HEK293 (cell line): Measurements from ENCODE around the gene CEBPE.

Source experiments
- IKZF3 ChIP-seq: fragments of 450-650 bp; IDR thresholded peaks from 2 replicates; pipeline ENCODE4 v1.5.0; 2018; ENCODE audit warnings: missing biosample characterization, mild to moderate bottlenecking, missing genetic modification characterization, moderate library complexity
- KLF8 ChIP-seq: fragments of 450-650 bp; formaldehyde crosslinking; IDR thresholded peaks from 2 replicates; pipeline ENCODE4 v1.5.1; 2016; ENCODE audit warnings: missing biosample characterization, missing genetic modification characterization
- OVOL3 ChIP-seq: fragments of 450-650 bp; formaldehyde crosslinking; IDR thresholded peaks from 2 replicates; pipeline ENCODE4 v1.5.1; 2016; ENCODE audit warnings: missing biosample characterization, missing genetic modification characterization
- SETDB1 ChIP-seq: IDR thresholded peaks from one replicate; pipeline ENCODE4 v1.6.1; 2017; ENCODE audit warnings: mild to moderate bottlenecking, low read length, moderate library complexity, mixed read lengths; ENCODE audit not compliant: insufficient read length
- SP7 ChIP-seq: fragments of 450-650 bp; formaldehyde crosslinking; IDR thresholded peaks from 2 replicates; pipeline ENCODE4 v1.5.1; 2016; ENCODE audit warnings: missing biosample characterization, missing genetic modification characterization
- ZBTB48 ChIP-seq: fragments of 450-650 bp; formaldehyde crosslinking; IDR thresholded peaks from 2 replicates; pipeline ENCODE4 v1.5.1; 2016; ENCODE audit warnings: missing biosample characterization, missing genetic modification characterization
- ZFP69B ChIP-seq: fragments of 450-650 bp; formaldehyde crosslinking; IDR thresholded peaks from 2 replicates; pipeline ENCODE4 v1.5.1; 2016; ENCODE audit warnings: missing biosample characterization, missing genetic modification characterization
- ZIC2 ChIP-seq: fragments of 450-650 bp; formaldehyde crosslinking; IDR thresholded peaks from 2 replicates; pipeline ENCODE4 v1.5.1; 2016; ENCODE audit warnings: missing biosample characterization, missing genetic modification characterization
- ZNF221 ChIP-seq: fragments of 450-650 bp; formaldehyde crosslinking; IDR thresholded peaks from 2 replicates; pipeline ENCODE4 v1.5.1; 2017; ENCODE audit warnings: missing biosample characterization, missing genetic modification characterization, borderline replicate concordance
- ZNF223 ChIP-seq: fragments of 450-650 bp; formaldehyde crosslinking; IDR thresholded peaks from 2 replicates; pipeline ENCODE4 v1.5.1; 2016; ENCODE audit warnings: missing biosample characterization, missing genetic modification characterization
- ZNF426 ChIP-seq: fragments of 450-650 bp; formaldehyde crosslinking; IDR thresholded peaks from 2 replicates; pipeline ENCODE4 v1.5.1; 2017; ENCODE audit warnings: missing biosample characterization, missing genetic modification characterization, mild to moderate bottlenecking, inconsistent platforms, moderate library complexity
- ZNF514 ChIP-seq: fragments of 450-650 bp; formaldehyde crosslinking; IDR thresholded peaks from 2 replicates; pipeline ENCODE4 v1.5.1; 2016; ENCODE audit warnings: missing biosample characterization, missing genetic modification characterization
- ZNF571 ChIP-seq: fragments of 450-650 bp; formaldehyde crosslinking; IDR thresholded peaks from 2 replicates; pipeline ENCODE4 v1.5.0; 2017; ENCODE audit warnings: missing biosample characterization, missing genetic modification characterization
- ZNF610 ChIP-seq: fragments of 450-650 bp; formaldehyde crosslinking; IDR thresholded peaks from 2 replicates; pipeline ENCODE4 v1.5.1; 2016; ENCODE audit warnings: missing biosample characterization, missing genetic modification characterization, borderline replicate concordance
- ZNF629 ChIP-seq: fragments of 450-650 bp; formaldehyde crosslinking; IDR thresholded peaks from 2 replicates; pipeline ENCODE4 v1.5.1; 2017; ENCODE audit warnings: missing biosample characterization, missing genetic modification characterization
- ZNF654 ChIP-seq: fragments of 450-650 bp; formaldehyde crosslinking; IDR thresholded peaks from 2 replicates; pipeline ENCODE4 v1.5.1; 2016; ENCODE audit warnings: low read depth, missing biosample characterization, missing genetic modification characterization
- ZNF660 ChIP-seq: fragments of 450-650 bp; IDR thresholded peaks from 2 replicates; pipeline ENCODE4 v1.5.1; 2018; ENCODE audit warnings: missing biosample characterization, mild to moderate bottlenecking, missing genetic modification characterization
- ZNF707 ChIP-seq: fragments of 450-650 bp; formaldehyde crosslinking; IDR thresholded peaks from 2 replicates; pipeline ENCODE4 v1.5.1; 2016; ENCODE audit warnings: missing biosample characterization, missing genetic modification characterization
- ZNF777 ChIP-seq: fragments of 450-650 bp; formaldehyde crosslinking; IDR thresholded peaks from 2 replicates; pipeline ENCODE4 v1.5.1; 2017; ENCODE audit warnings: missing biosample characterization, missing genetic modification characterization, borderline replicate concordance
- ZNF843 ChIP-seq: fragments of 450-650 bp; formaldehyde crosslinking; IDR thresholded peaks from 2 replicates; pipeline ENCODE4 v1.5.1; 2016; ENCODE audit warnings: missing biosample characterization, missing genetic modification characterization
- TF ChIP-seq, protein P1 (sequence below): fragments of 450-650 bp; formaldehyde crosslinking; IDR thresholded peaks from 2 replicates; pipeline ENCODE4 v1.5.1; 2016; ENCODE audit warnings: missing biosample characterization, missing genetic modification characterization
- TF ChIP-seq, protein P2 (sequence below): fragments of 450-650 bp; formaldehyde crosslinking; IDR thresholded peaks from 2 replicates; pipeline ENCODE4 v1.5.1; 2016; ENCODE audit warnings: missing biosample characterization, missing genetic modification characterization
- TF ChIP-seq, protein P3 (sequence below): fragments of 450-650 bp; formaldehyde crosslinking; IDR thresholded peaks from 2 replicates; pipeline ENCODE4 v1.5.1; 2016; ENCODE audit warnings: missing biosample characterization, missing genetic modification characterization, borderline replicate concordance
- TF ChIP-seq, protein P4 (sequence below): fragments of 450-650 bp; formaldehyde crosslinking; conservative IDR thresholded peaks from 2 replicates; pipeline ENCODE4 v1.5.1; 2016; ENCODE audit warnings: low read depth, missing biosample characterization, missing genetic modification characterization
- TF ChIP-seq, protein P5 (sequence below): fragments of 450-650 bp; formaldehyde crosslinking; IDR thresholded peaks from 2 replicates; pipeline ENCODE4 v1.5.1; 2016; ENCODE audit warnings: missing biosample characterization, missing genetic modification characterization

CEBPE gene

DNA sequence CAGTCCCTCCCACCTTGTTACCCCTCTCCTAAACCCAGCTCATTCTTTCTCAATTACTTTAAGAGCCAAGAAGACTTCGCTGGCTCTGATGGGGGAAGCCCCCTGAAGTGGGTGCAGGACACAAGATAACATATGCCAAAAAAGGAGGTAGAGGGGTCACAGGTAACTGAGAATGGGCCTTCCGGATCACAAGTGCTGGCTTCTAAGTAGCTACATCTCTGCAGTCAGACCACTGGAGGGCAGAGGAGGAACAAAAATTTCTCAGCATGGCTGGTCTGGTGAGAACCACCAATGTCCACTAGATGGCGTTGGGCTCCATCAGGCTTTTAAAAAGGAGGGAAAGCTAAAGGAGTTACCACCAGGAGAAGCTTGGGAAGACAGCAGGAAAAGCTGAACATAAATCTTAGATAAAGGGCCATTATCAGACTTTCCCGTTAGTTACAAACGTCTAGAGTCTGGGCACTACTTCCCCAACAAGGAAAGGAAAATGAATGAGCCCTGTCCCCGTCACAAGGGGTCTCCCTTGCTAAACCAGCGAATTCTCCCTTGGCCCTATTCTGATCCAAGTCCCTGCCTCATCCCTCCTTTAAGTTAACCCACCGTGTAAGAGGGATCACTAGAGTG, 50.2 kb downstream of the CEBPE start (continued):
- TF ChIP-seq SETDB1: no peak
- TF ChIP-seq ZNF707 (tag by site-specific recombination): no peak
- peak; percentile 100 for TF ChIP-seq IKZF3 (tag by site-specific recombination)
- TF ChIP-seq OVOL3 (tag by site-specific recombination): no peak
- 0 out of 2 replicates have a peak, but pooled peaks have one; percentile 37 for TF ChIP-seq SP7 (tag by site-specific recombination)
- no peak for TF ChIP-seq ZNF221 (tag by site-specific recombination)
- 0 out of 2 replicates have a peak, but pooled peaks have one; percentile 33 for TF ChIP-seq ZFP69B (tag by site-specific recombination)
- TF ChIP-seq, protein P1, sequence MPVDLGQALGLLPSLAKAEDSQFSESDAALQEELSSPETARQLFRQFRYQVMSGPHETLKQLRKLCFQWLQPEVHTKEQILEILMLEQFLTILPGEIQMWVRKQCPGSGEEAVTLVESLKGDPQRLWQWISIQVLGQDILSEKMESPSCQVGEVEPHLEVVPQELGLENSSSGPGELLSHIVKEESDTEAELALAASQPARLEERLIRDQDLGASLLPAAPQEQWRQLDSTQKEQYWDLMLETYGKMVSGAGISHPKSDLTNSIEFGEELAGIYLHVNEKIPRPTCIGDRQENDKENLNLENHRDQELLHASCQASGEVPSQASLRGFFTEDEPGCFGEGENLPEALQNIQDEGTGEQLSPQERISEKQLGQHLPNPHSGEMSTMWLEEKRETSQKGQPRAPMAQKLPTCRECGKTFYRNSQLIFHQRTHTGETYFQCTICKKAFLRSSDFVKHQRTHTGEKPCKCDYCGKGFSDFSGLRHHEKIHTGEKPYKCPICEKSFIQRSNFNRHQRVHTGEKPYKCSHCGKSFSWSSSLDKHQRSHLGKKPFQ (tag by site-specific recombination): no peak
- TF ChIP-seq ZNF660 (tag by site-specific recombination): peak; percentile 39; the same call in 1 of the 2 replicates
- TF ChIP-seq, protein P2, sequence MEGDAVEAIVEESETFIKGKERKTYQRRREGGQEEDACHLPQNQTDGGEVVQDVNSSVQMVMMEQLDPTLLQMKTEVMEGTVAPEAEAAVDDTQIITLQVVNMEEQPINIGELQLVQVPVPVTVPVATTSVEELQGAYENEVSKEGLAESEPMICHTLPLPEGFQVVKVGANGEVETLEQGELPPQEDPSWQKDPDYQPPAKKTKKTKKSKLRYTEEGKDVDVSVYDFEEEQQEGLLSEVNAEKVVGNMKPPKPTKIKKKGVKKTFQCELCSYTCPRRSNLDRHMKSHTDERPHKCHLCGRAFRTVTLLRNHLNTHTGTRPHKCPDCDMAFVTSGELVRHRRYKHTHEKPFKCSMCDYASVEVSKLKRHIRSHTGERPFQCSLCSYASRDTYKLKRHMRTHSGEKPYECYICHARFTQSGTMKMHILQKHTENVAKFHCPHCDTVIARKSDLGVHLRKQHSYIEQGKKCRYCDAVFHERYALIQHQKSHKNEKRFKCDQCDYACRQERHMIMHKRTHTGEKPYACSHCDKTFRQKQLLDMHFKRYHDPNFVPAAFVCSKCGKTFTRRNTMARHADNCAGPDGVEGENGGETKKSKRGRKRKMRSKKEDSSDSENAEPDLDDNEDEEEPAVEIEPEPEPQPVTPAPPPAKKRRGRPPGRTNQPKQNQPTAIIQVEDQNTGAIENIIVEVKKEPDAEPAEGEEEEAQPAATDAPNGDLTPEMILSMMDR: peak; percentile 95
- TF ChIP-seq ZNF654: peak; percentile 86
- no peak for TF ChIP-seq ZNF223 (tag by site-specific recombination)
- TF ChIP-seq, protein P3, sequence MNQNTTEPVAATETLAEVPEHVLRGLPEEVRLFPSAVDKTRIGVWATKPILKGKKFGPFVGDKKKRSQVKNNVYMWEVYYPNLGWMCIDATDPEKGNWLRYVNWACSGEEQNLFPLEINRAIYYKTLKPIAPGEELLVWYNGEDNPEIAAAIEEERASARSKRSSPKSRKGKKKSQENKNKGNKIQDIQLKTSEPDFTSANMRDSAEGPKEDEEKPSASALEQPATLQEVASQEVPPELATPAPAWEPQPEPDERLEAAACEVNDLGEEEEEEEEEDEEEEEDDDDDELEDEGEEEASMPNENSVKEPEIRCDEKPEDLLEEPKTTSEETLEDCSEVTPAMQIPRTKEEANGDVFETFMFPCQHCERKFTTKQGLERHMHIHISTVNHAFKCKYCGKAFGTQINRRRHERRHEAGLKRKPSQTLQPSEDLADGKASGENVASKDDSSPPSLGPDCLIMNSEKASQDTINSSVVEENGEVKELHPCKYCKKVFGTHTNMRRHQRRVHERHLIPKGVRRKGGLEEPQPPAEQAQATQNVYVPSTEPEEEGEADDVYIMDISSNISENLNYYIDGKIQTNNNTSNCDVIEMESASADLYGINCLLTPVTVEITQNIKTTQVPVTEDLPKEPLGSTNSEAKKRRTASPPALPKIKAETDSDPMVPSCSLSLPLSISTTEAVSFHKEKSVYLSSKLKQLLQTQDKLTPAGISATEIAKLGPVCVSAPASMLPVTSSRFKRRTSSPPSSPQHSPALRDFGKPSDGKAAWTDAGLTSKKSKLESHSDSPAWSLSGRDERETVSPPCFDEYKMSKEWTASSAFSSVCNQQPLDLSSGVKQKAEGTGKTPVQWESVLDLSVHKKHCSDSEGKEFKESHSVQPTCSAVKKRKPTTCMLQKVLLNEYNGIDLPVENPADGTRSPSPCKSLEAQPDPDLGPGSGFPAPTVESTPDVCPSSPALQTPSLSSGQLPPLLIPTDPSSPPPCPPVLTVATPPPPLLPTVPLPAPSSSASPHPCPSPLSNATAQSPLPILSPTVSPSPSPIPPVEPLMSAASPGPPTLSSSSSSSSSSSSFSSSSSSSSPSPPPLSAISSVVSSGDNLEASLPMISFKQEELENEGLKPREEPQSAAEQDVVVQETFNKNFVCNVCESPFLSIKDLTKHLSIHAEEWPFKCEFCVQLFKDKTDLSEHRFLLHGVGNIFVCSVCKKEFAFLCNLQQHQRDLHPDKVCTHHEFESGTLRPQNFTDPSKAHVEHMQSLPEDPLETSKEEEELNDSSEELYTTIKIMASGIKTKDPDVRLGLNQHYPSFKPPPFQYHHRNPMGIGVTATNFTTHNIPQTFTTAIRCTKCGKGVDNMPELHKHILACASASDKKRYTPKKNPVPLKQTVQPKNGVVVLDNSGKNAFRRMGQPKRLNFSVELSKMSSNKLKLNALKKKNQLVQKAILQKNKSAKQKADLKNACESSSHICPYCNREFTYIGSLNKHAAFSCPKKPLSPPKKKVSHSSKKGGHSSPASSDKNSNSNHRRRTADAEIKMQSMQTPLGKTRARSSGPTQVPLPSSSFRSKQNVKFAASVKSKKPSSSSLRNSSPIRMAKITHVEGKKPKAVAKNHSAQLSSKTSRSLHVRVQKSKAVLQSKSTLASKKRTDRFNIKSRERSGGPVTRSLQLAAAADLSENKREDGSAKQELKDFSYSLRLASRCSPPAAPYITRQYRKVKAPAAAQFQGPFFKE: no peak
- TF ChIP-seq ZNF843 (tag by site-specific recombination): no peak
- peak; percentile 36; the same call in 1 of the 2 replicates for TF ChIP-seq KLF8 (tag by site-specific recombination)
- 0 out of 2 replicates have a peak, but pooled peaks have one; percentile 6 for TF ChIP-seq ZNF426 (tag by site-specific recombination)
- TF ChIP-seq ZNF629 (tag by site-specific recombination): peak; percentile 34; the same call in 1 of the 2 replicates
- TF ChIP-seq ZNF514 (tag by site-specific recombination): no peak
- TF ChIP-seq, protein P4, sequence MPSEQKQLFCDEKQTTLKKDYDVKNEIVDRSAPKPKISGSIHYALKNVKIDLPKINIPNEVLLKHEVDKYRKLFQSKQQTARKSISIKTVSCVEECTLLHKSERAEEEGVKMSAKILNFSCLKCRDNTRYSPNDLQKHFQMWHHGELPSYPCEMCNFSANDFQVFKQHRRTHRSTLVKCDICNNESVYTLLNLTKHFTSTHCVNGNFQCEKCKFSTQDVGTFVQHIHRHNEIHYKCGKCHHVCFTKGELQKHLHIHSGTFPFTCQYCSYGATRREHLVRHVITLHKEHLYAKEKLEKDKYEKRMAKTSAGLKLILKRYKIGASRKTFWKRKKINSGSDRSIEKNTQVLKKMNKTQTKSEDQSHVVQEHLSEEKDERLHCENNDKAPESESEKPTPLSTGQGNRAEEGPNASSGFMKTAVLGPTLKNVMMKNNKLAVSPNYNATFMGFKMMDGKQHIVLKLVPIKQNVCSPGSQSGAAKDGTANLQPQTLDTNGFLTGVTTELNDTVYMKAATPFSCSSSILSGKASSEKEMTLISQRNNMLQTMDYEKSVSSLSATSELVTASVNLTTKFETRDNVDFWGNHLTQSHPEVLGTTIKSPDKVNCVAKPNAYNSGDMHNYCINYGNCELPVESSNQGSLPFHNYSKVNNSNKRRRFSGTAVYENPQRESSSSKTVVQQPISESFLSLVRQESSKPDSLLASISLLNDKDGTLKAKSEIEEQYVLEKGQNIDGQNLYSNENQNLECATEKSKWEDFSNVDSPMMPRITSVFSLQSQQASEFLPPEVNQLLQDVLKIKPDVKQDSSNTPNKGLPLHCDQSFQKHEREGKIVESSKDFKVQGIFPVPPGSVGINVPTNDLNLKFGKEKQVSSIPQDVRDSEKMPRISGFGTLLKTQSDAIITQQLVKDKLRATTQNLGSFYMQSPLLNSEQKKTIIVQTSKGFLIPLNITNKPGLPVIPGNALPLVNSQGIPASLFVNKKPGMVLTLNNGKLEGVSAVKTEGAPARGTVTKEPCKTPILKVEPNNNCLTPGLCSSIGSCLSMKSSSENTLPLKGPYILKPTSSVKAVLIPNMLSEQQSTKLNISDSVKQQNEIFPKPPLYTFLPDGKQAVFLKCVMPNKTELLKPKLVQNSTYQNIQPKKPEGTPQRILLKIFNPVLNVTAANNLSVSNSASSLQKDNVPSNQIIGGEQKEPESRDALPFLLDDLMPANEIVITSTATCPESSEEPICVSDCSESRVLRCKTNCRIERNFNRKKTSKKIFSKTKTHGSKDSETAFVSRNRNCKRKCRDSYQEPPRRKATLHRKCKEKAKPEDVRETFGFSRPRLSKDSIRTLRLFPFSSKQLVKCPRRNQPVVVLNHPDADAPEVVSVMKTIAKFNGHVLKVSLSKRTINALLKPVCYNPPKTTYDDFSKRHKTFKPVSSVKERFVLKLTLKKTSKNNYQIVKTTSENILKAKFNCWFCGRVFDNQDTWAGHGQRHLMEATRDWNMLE (tag by site-specific recombination): no peak
- TF ChIP-seq ZIC2 (tag by site-specific recombination): no peak
- no peak for TF ChIP-seq ZNF571 (tag by site-specific recombination)
- TF ChIP-seq ZNF777: no peak
- TF ChIP-seq ZBTB48 (tag by site-specific recombination): peak; percentile 40; the same call in 1 of the 2 replicates
- peak; percentile 37; the same call in 1 of the 2 replicates for TF ChIP-seq ZNF610 (tag by site-specific recombination)
- TF ChIP-seq, protein P5, sequence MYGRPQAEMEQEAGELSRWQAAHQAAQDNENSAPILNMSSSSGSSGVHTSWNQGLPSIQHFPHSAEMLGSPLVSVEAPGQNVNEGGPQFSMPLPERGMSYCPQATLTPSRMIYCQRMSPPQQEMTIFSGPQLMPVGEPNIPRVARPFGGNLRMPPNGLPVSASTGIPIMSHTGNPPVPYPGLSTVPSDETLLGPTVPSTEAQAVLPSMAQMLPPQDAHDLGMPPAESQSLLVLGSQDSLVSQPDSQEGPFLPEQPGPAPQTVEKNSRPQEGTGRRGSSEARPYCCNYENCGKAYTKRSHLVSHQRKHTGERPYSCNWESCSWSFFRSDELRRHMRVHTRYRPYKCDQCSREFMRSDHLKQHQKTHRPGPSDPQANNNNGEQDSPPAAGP (tag by site-specific recombination): 0 out of 2 replicates have a peak, but pooled peaks have one; percentile 32
